H1 (cell line): ENCODE results near the gene GSG1L. TPM values are rescaled to one million over a fixed set of nuclear protein-coding genes. Genes with fewer than 3 reads are reported as not detected.

Experiments used
- CTCF ChIA-PET: fragments of 300-600 bp; sonication (Branson Sonifier 250); formaldehyde crosslinking; loops from one replicate; lab custom pipeline; 2021; ENCODE audit not compliant: partially characterized antibody; lab: Charles Lee
- POLR2A ChIA-PET: fragments of 300-600 bp; sonication (Branson Sonifier 250); formaldehyde crosslinking; loops from one replicate; lab custom pipeline; 2021; ENCODE audit warnings: inconsistent platforms; ENCODE audit not compliant: partially characterized antibody; lab: Charles Lee
- DNase-seq, 2 experiments: peaks; one replicate each; pipeline versions ENCODE4 v3.0.0 to v3.0.0-alpha.2; 2010 to 2022; ENCODE audit warnings: low spot score in 2 of 2, low read depth in 1 of 2, mixed read lengths in 1 of 2
- FAIRE-seq: peaks from 2 replicates; lab custom pipeline; 2011; peaks lifted over from hg19 to GRCh38; lab: Jason Lieb, UNC
- H2AFZ ChIP-seq: 2 replicates; pipeline ENCODE4 v1.8.1; 2012; ENCODE audit warnings: low read length, inconsistent platforms
- H2AK5ac ChIP-seq: 2 replicates; pipeline ENCODE4 v1.6.1; 2013; ENCODE audit warnings: low read depth, low read length
- H2BK120ac ChIP-seq: replicated peaks from 2 replicates; pipeline ENCODE3; 2013; ENCODE audit warnings: low read depth, low read length, inconsistent platforms
- H2BK12ac ChIP-seq: 2 replicates; pipeline ENCODE4 v1.6.1; 2013; ENCODE audit warnings: low read depth, low read length
- H2BK15ac ChIP-seq: 2 replicates; pipeline ENCODE4 v1.6.1; 2013; ENCODE audit warnings: low read length
- H2BK20ac ChIP-seq: 2 replicates; pipeline ENCODE4 v1.6.1; 2013; ENCODE audit warnings: low read length
- H2BK5ac ChIP-seq: 2 replicates; pipeline ENCODE4 v1.6.1; 2013; ENCODE audit warnings: low read depth, low read length
- H3K14ac ChIP-seq: 2 replicates; pipeline ENCODE4 v1.6.1; 2013; ENCODE audit warnings: inconsistent platforms; ENCODE audit not compliant: insufficient read length
- H3K18ac ChIP-seq: 2 replicates; pipeline ENCODE4 v1.6.1; 2013; ENCODE audit warnings: low read length; ENCODE audit errors: extremely low read depth
- H3K23ac ChIP-seq: 2 replicates; pipeline ENCODE4 v1.6.1; 2013; ENCODE audit warnings: inconsistent platforms; ENCODE audit not compliant: insufficient read length
- H3K23me2 ChIP-seq: 2 replicates; pipeline ENCODE4 v1.6.1; 2013; ENCODE audit warnings: low read depth, low read length
- H3K27ac ChIP-seq: 2 replicates; pipeline ENCODE4 v1.6.1; 2011; ENCODE audit warnings: low read depth, low read length, inconsistent platforms
- H3K27me3 ChIP-seq, 4 experiments: replicated peaks in 1 of 4; 1 replicate in 1 of 4; 2 replicates in 3 of 4; pipeline versions ENCODE4 v1.6.1 to v1.8.1; 2011 to 2013; ENCODE audit warnings: low read length in 3 of 4, mild to moderate bottlenecking in 3 of 4, inconsistent platforms in 2 of 4, mixed read lengths in 2 of 4, moderate library complexity in 1 of 4; ENCODE audit not compliant: control insufficient read depth in 3 of 4, insufficient read depth in 3 of 4; ENCODE audit errors: extremely low read depth in 1 of 4
- H3K36me3 ChIP-seq, 4 experiments: 2 replicates each; pipeline versions ENCODE4 v1.6.1 to v1.8.1; 2011 to 2013; ENCODE audit warnings: mild to moderate bottlenecking in 4 of 4, low read length in 3 of 4, moderate library complexity in 2 of 4, control low read depth in 1 of 4, inconsistent platforms in 1 of 4; ENCODE audit not compliant: insufficient read depth in 4 of 4, control insufficient read depth in 2 of 4
- H3K4ac ChIP-seq: replicated peaks from 2 replicates; pipeline ENCODE3; 2013; ENCODE audit warnings: low read length, low read depth, mixed read lengths, inconsistent platforms; ENCODE audit not compliant: insufficient read length
- H3K4me1 ChIP-seq, 4 experiments: replicated peaks in 1 of 4; 1 replicate in 1 of 4; 2 replicates in 3 of 4; pipeline versions ENCODE4 v1.6.1 to v1.8.1; 2011 to 2013; ENCODE audit warnings: low read length in 3 of 4, inconsistent platforms in 2 of 4, mixed read lengths in 1 of 4; ENCODE audit not compliant: insufficient read depth in 4 of 4, control insufficient read depth in 3 of 4
- H3K4me2 ChIP-seq, 2 experiments: 2 replicates each; pipeline versions ENCODE4 v1.6.1 to v1.8.1; 2011 to 2013; ENCODE audit warnings: low read depth in 2 of 2, low read length in 2 of 2, control low read depth in 1 of 2, inconsistent platforms in 1 of 2, mild to moderate bottlenecking in 1 of 2; ENCODE audit not compliant: insufficient read depth in 1 of 2
- H3K4me3 ChIP-seq, 4 experiments: fragments of 200-600, 300-600 bp in 1 of 4; sonication (generic), shearing (Covaris generic), sonication (Bioruptor Twin) in 1 of 4; 2 replicates each; pipeline versions ENCODE4 v1.5.1 to v1.8.1; 2011 to 2016; ENCODE audit warnings: low read length in 4 of 4, low read depth in 3 of 4, control low read depth in 2 of 4, inconsistent platforms in 2 of 4, mild to moderate bottlenecking in 2 of 4, mixed read lengths in 1 of 4, moderate library complexity in 1 of 4; ENCODE audit not compliant: insufficient read depth in 2 of 4; ENCODE audit errors: extremely low read depth in 1 of 4
- H3K56ac ChIP-seq: replicated peaks from 2 replicates; pipeline ENCODE3; 2013; ENCODE audit warnings: low read depth, mild to moderate bottlenecking, mixed read lengths, low read length, inconsistent platforms; ENCODE audit not compliant: insufficient read length
- H3K79me1 ChIP-seq: 2 replicates; pipeline ENCODE4 v1.6.1; 2013; ENCODE audit warnings: low read depth, low read length, control low read depth
- H3K79me2 ChIP-seq, 2 experiments: 2 replicates each; pipeline versions ENCODE4 v1.6.1 to v1.8.1; 2012 to 2013; ENCODE audit warnings: low read length in 2 of 2, mild to moderate bottlenecking in 2 of 2, inconsistent platforms in 1 of 2; ENCODE audit not compliant: insufficient read depth in 2 of 2, control insufficient read depth in 1 of 2
- H3K9ac ChIP-seq, 4 experiments: replicated peaks in 1 of 4; 1 replicate in 1 of 4; 2 replicates in 3 of 4; pipeline versions ENCODE4 v1.6.1 to v1.8.1; 2011 to 2013; ENCODE audit warnings: low read depth in 3 of 4, low read length in 3 of 4, control low read depth in 2 of 4, mild to moderate bottlenecking in 2 of 4, moderate library complexity in 2 of 4, inconsistent platforms in 1 of 4; ENCODE audit errors: extremely low read depth in 1 of 4
- H3K9me3 ChIP-seq, 2 experiments: 2 replicates each; pipeline versions ENCODE4 v1.6.1 to v1.8.1; 2012 to 2013; ENCODE audit warnings: mild to moderate bottlenecking in 2 of 2, moderate library complexity in 2 of 2, control low read depth in 1 of 2, inconsistent platforms in 1 of 2, low read depth in 1 of 2, low read length in 1 of 2, mixed read lengths in 1 of 2; ENCODE audit not compliant: insufficient read depth in 2 of 2
- H4K20me1 ChIP-seq, 2 experiments: replicated peaks in 1 of 2; 2 replicates each; pipeline versions ENCODE3 to v1.8.1; 2011 to 2013; ENCODE audit warnings: inconsistent platforms in 2 of 2, low read length in 2 of 2, mild to moderate bottlenecking in 1 of 2; ENCODE audit not compliant: insufficient read depth in 2 of 2, control insufficient read depth in 1 of 2
- H4K5ac ChIP-seq: 2 replicates; pipeline ENCODE4 v1.6.1; 2013; ENCODE audit warnings: low read length, low read depth, mixed read lengths, inconsistent platforms; ENCODE audit not compliant: insufficient read length
- H4K8ac ChIP-seq: 2 replicates; pipeline ENCODE4 v1.8.0; 2013; ENCODE audit warnings: mild to moderate bottlenecking, moderate library complexity, low read length, inconsistent platforms; ENCODE audit not compliant: insufficient read depth; ENCODE audit errors: extremely low read depth
- H4K91ac ChIP-seq: replicated peaks from 2 replicates; pipeline ENCODE3; 2013; ENCODE audit warnings: low read length, mixed read lengths, inconsistent platforms; ENCODE audit not compliant: insufficient read length
- ATF3 ChIP-seq: IDR thresholded peaks from 2 replicates; pipeline ENCODE4 v1.6.1; 2011; ENCODE audit warnings: low read depth, mild to moderate bottlenecking, low read length; ENCODE audit not compliant: insufficient read depth
- BCL11A ChIP-seq, 2 experiments: IDR thresholded peaks; one replicate each; pipeline ENCODE4 v1.6.1; 2011; ENCODE audit warnings: low read depth in 2 of 2, low read length in 2 of 2, mild to moderate bottlenecking in 2 of 2
- HDAC6 ChIP-seq: IDR thresholded peaks from one replicate; pipeline ENCODE4 v1.7.1; 2012; ENCODE audit warnings: low read depth, mild to moderate bottlenecking, inconsistent platforms, low read length, moderate library complexity
- KDM4A ChIP-seq: IDR thresholded peaks from one replicate; pipeline ENCODE4 v1.7.1; 2012; ENCODE audit warnings: low read depth, mild to moderate bottlenecking, moderate library complexity, low read length, inconsistent platforms; ENCODE audit not compliant: severe bottlenecking
- TCF12 ChIP-seq: IDR thresholded peaks from 2 replicates; pipeline ENCODE4 v1.6.1; 2011; ENCODE audit warnings: low read depth, mild to moderate bottlenecking, low read length
- WGBS, 2 experiments: shearing (Covaris generic) in 1 of 2; methylation state at CpG; one replicate each; pipeline versions ENCODE4 v1.1.6 to v1.1.7; 2013 to 2015; ENCODE audit warnings: low lambda C conversion rate in 2 of 2, mixed read lengths in 2 of 2, inconsistent platforms in 1 of 2, low coverage in 1 of 2, missing lambda C conversion rate in 1 of 2; ENCODE audit not compliant: insufficient replicate concordance in 2 of 2, insufficient coverage in 1 of 2, insufficient read length in 1 of 2; ENCODE audit errors: extremely low coverage in 1 of 2, missing lambda C conversion rate in 1 of 2; 5-methylcytosine and 5-hydroxymethylcytosine counted together
- polyA plus RNA-seq, 7 experiments: library from polyadenylated mRNA; depleted of rRNA in 3 of 7; stranded (reverse) in 5 of 7; unstranded in 2 of 7; fragments of >200 nt in 5 of 7; fragments of 200-250 nt in 2 of 7; gene quantifications; 1 replicate in 5 of 7; 2 replicates in 1 of 7; 4 replicates in 1 of 7; pipeline versions ENCODE4 v1.2.1 to v1.2.3, GENCODE V29; 2011 to 2013; ENCODE audit warnings: missing spikeins in 2 of 7, mixed read lengths in 2 of 7
- total RNA-seq: library from RNA; stranded (reverse); fragmentation: NEBNext Ultra II Directional; extraction: Animal tissue kit (Norgen Biotek cat#: 25700); gene quantifications from 2 replicates; pipeline ENCODE4 v1.2.1, GENCODE V29; 2021
- TF ChIP-seq, protein P1 (sequence below): IDR thresholded peaks from 2 replicates; pipeline ENCODE4 v1.6.1; 2011; ENCODE audit warnings: low read length, improper control_type of control experiment

GSG1L gene
- total and polyA plus RNA-seq, 2 of the 8 experiments (the other 6 are each of a cell fraction or from before 2014, with no cell fraction given): 0.71 to 1.1 TPM

DNA sequence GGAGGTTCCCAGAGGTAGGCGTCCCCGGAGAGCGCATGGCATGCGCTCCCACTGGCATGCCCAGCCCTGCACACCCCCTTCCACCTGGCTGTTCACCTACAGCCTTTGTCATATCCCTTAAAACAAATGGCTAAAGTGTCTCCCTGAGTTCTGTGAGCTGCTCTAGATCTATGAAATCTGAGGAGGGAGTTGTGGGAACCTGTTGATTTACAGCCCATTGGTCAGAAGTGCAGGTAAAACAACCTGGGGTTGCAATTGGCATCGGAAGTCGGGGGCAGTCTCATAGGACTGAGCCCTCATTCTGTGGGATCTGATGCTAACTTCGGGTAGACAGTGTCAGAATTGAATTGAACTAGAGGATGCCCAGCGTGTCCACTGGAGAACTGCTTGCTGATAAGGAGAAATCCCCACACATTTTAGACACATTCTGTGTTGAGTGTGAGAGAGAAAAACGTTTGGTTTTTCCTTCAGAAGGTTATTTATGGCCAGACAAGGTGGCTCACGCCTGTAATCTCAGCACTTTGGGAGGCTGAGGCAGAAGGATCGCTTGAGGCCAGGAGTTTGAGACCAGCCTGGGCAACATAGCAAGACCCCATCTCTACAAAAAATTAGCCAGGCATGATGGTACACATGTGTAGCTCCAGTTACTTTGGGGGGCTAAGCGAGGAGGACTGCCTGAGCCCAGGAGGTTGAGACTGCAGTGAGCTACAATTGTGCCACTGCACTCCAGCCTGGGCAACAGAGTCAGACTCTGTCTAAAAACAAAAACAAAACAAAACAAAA, 22.1 kb upstream of the GSG1L start:
- Histone ChIP-seq H2BK15ac (no peak overlapping the region), H4K91ac (no peak overlapping the region), H3K56ac (no peak overlapping the region), H3K14ac (no peak overlapping the region), H3K9ac (no peak overlapping the region), H2BK20ac (no peak overlapping the region), H3K27me3 (no peaks in the 10 kb centered on the region), H2BK120ac (no peak overlapping the region), H3K79me1 (peaks cover 4% of the 10 kb centered on the region; the same call in 1 of the 2 replicates), H2BK12ac (no peak overlapping the region), H3K27ac (no peak overlapping the region), H3K23me2 (peaks cover 13% of the 10 kb centered on the region; the same call in 1 of the 2 replicates), H3K4me2 (no peak overlapping the region), H2AFZ (no peak overlapping the region), H2BK5ac (no peak overlapping the region), H2AK5ac (no peak overlapping the region), H3K4ac (no peak overlapping the region), H3K23ac (no peak overlapping the region), H4K5ac (no peak overlapping the region), H3K79me2 (no peaks in the 10 kb centered on the region), H3K18ac (no peak overlapping the region), H4K8ac (no peak overlapping the region), H3K4me3 (no peak overlapping the region), H3K9me3 (no peaks in the 10 kb centered on the region), H3K4me1 (peaks cover 0 to 1% (median under 1%) of the 10 kb centered on the region in 4 experiments; a peak in 2 of 7 replicates), H3K36me3 (no peaks in the 10 kb centered on the region), H4K20me1 (peaks cover 0 to 9% of the 10 kb centered on the region in 2 experiments)
- TF ChIP-seq TCF12 (no peak), HDAC6 (no peak), KDM4A (no peak), ATF3 (no peak), BCL11A (IDR thresholded peaks at IDR 0.05; ENCODE audit: low read depth in 2 of 2, low read length in 2 of 2) (no peak)
- TF ChIP-seq, protein P1, sequence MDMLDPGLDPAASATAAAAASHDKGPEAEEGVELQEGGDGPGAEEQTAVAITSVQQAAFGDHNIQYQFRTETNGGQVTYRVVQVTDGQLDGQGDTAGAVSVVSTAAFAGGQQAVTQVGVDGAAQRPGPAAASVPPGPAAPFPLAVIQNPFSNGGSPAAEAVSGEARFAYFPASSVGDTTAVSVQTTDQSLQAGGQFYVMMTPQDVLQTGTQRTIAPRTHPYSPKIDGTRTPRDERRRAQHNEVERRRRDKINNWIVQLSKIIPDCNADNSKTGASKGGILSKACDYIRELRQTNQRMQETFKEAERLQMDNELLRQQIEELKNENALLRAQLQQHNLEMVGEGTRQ: no peak
- 80% methylated on average over 12 of the region's 12 CpGs; no CpG with 5 or more reads in 1 of the 2 experiments for WGBS, 2 experiments
- ChIA-PET CTCF (interaction anchor here (1.3 kb wide), 1 partner anchor 9 kb away, joined by 3 read pairs; no protein-coding TSS in a partner anchor), POLR2A (no interaction called here)
- no peak for DNase-seq
- no peak for FAIRE-seq
